Sigmoid colon (tissue), 7 donors: ENCODE data around the gene KCNJ3. TPM values are rescaled to one million over a fixed set of nuclear protein-coding genes. Genes with fewer than 3 reads are reported as not detected.

Source experiments
- DNase-seq: peaks from one replicate; pipeline ENCODE4 v3.0.0-alpha.2; 2019
- H3K27ac ChIP-seq, 4 donors: fragments of 200-600 bp; sonication (generic); one replicate each; pipeline ENCODE4 v1.5.1; 2016 to 2019; ENCODE audit warnings: mild to moderate bottlenecking in 1 of 4
- H3K27me3 ChIP-seq, 3 donors: fragments of 200-600 bp; sonication (generic); one replicate each; pipeline ENCODE4 v1.5.1; 2019; ENCODE audit warnings: mild to moderate bottlenecking in 1 of 3
- H3K36me3 ChIP-seq, 4 donors: fragments of 200-600 bp; sonication (generic); one replicate each; pipeline ENCODE4 v1.5.1; 2016 to 2019
- H3K4me1 ChIP-seq, 4 donors: fragments of 200-600 bp; sonication (generic); one replicate each; pipeline ENCODE4 v1.5.1; 2017 to 2019
- H3K4me3 ChIP-seq, 4 donors: fragments of 200-600 bp; sonication (generic); one replicate each; pipeline ENCODE4 v1.5.1; 2017 to 2019; ENCODE audit warnings: mild to moderate bottlenecking in 2 of 4, moderate library complexity in 1 of 4
- H3K9me3 ChIP-seq, 4 donors: fragments of 200-600 bp in 3 of 4; sonication (generic) in 3 of 4; one replicate each; pipeline versions ENCODE4 v1.5.1 to v1.6.1; 2013 to 2019
- CTCF ChIP-seq, 4 experiments: fragments of 450-650 bp in 3 of 4; fragments of 200-600 bp in 1 of 4; IDR thresholded peaks; one replicate each; pipeline ENCODE4 v1.5.1; 2016 to 2019; ENCODE audit warnings: antibody characterized with exemption in 4 of 4, mild to moderate bottlenecking in 3 of 4, moderate library complexity in 2 of 4
- EP300 ChIP-seq, 4 donors: sonication (generic); formaldehyde crosslinking; IDR thresholded peaks; one replicate each; pipeline ENCODE4 v1.6.1; 2017; ENCODE audit warnings: antibody characterized with exemption in 4 of 4
- POLR2A ChIP-seq, 2 donors: fragments of 450-650 bp; IDR thresholded peaks; one replicate each; pipeline ENCODE4 v1.6.1; 2016; ENCODE audit warnings: antibody characterized with exemption in 2 of 2, mild to moderate bottlenecking in 2 of 2, moderate library complexity in 2 of 2
- POLR2AphosphoS5 ChIP-seq, 4 donors: sonication (generic); formaldehyde crosslinking; IDR thresholded peaks; one replicate each; pipeline ENCODE4 v1.6.1; 2017; ENCODE audit warnings: antibody characterized with exemption in 4 of 4
- WGBS, 2 donors: extraction: QIAGEN DNeasy Blood & Tissue Kit; methylation state at CpG; one replicate each; pipeline ENCODE4 v1.1.7; 2013; 5-methylcytosine and 5-hydroxymethylcytosine counted together
- intact Hi-C: fragments of 100-400 bp; cut with DNase I; formaldehyde crosslinking; loops from one replicate; pipeline ENCODE4 v1.15.1; 2023
- polyA plus RNA-seq, 3 donors: library from polyadenylated mRNA; stranded (reverse); fragments of 200-250 nt; gene quantifications; one replicate each; pipeline ENCODE4 v1.2.3, GENCODE V29; 2013
- total RNA-seq, 4 donors: library from RNA; depleted of rRNA; stranded (reverse); fragments of >200 nt; gene quantifications; one replicate each; pipeline ENCODE4 v1.1.0, GENCODE V29; 2016
- donor health status: healthy with polysubstance abuse.
- donor health status: Bipolar disorder and iron deficiency.
- donor health status: healthy.

The KCNJ3 gene
- total and polyA plus RNA-seq, 7 donors: under 0.01 to 0.60 (median 0.16) TPM

DNA sequence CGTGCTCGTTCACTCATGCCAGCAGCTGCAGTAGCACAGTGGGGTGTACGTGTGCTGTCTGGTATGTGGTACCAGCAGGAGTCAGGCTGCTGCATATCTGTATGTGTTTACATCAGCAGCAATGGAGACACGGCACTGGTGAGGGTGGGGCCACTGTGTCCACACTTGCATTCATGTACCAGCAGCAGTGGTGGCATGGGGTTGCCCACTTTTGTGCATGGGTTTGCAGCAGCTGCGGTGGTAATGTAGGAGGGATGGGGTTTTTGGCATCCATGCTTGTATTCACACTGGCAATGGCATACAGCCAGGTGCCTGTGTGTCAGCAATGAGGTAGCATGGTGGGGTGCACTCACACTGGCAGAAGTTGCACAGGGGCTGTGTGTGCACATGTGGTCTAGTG is 187.8 kb downstream of the KCNJ3 start:
- H3K27me3 ChIP-seq: no peaks in the 10 kb centered on the region
- H3K36me3 ChIP-seq: no peaks in the 10 kb centered on the region
- intact Hi-C loops: no loop called here
- no peak for TF ChIP-seq POLR2AphosphoS5 (IDR thresholded peaks at IDR 0.05)
- no peak for TF ChIP-seq EP300 (IDR thresholded peaks at IDR 0.05)
- TF ChIP-seq CTCF (IDR thresholded peaks at IDR 0.05): no peak
- no peak for TF ChIP-seq POLR2A (IDR thresholded peaks at IDR 0.05)
- H3K27ac ChIP-seq: no peak overlapping the region
- peaks cover 0 to 1% (median 0%) of the 10 kb centered on the region in 4 donors for H3K9me3 ChIP-seq
- H3K4me1 ChIP-seq: no peaks in the 10 kb centered on the region
- WGBS, 2 donors: 90 to 92% methylated on average over 5 of the region's 5 CpGs
- H3K4me3 ChIP-seq: no peak overlapping the region
- DNase-seq: no peak

GRCh38 chr2:154898269-154898668 is 199.8 kb downstream of the KCNJ3 start:
- H3K27ac ChIP-seq: no peak overlapping the region

GRCh38 chr2:154901063-154901462 is 202.6 kb downstream of the KCNJ3 start:
- H3K27me3 ChIP-seq: no peaks in the 10 kb centered on the region
- no peaks in the 10 kb centered on the region for H3K36me3 ChIP-seq
- H3K9me3 ChIP-seq: no peaks in the 10 kb centered on the region
- H3K4me1 ChIP-seq: no peaks in the 10 kb centered on the region
- no peak overlapping the region for H3K4me3 ChIP-seq
- TF ChIP-seq POLR2AphosphoS5 (IDR thresholded peaks at IDR 0.05): no peak
- TF ChIP-seq EP300 (IDR thresholded peaks at IDR 0.05): no peak
- TF ChIP-seq POLR2A (IDR thresholded peaks at IDR 0.05): no peak
- TF ChIP-seq CTCF (IDR thresholded peaks at IDR 0.05): no peak
- no peak for DNase-seq
- intact Hi-C loops: no loop called here
- WGBS, 2 donors: 18 to 68% methylated on average over 1 of the region's 1 CpG
- no peak overlapping the region for H3K27ac ChIP-seq

More at GRCh38 chr2:154898269-154898668, 199.8 kb downstream of the KCNJ3 start:
- intact Hi-C loops: no loop called here
- WGBS, 2 donors: 83 to 85% methylated on average over 1 of the region's 1 CpG
- TF ChIP-seq CTCF (IDR thresholded peaks at IDR 0.05) (no peak), EP300 (IDR thresholded peaks at IDR 0.05) (no peak), POLR2AphosphoS5 (IDR thresholded peaks at IDR 0.05) (no peak), POLR2A (IDR thresholded peaks at IDR 0.05) (no peak)
- Histone ChIP-seq H3K4me3 (no peak overlapping the region), H3K36me3 (no peaks in the 10 kb centered on the region), H3K9me3 (no peaks in the 10 kb centered on the region), H3K4me1 (no peaks in the 10 kb centered on the region), H3K27me3 (no peaks in the 10 kb centered on the region)
- no peak for DNase-seq
